Measurements from ENCODE around the gene VPS8.
"Not testable (repeated sequence)": the region's sequence is repeated elsewhere in the genome, so short reads cannot be mapped to it uniquely, and the experiment has no call there.

VPS8 gene

DNA sequence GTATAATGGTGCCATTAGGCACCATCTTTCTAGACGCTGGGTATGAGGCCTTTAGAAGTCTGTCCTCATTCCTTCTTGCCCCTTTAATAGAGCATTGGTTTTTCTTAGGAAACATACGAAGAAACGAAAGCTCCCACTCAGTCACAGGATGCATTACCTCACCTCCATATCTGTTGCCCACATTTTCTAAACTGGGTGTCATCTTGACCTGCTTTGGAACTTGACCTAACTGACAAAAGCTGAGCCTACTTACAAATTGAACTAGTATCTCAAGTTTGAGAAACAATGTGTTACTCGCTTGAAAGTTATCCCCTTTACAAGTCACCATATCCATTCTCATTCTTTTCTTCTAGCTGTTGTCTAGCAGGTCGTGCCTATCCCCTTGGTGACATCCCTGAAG, 102.7 kb downstream of the VPS8 start:
- DNase-seq (ENCODE audit: low read depth in 2 of 2): no peak

DNA sequence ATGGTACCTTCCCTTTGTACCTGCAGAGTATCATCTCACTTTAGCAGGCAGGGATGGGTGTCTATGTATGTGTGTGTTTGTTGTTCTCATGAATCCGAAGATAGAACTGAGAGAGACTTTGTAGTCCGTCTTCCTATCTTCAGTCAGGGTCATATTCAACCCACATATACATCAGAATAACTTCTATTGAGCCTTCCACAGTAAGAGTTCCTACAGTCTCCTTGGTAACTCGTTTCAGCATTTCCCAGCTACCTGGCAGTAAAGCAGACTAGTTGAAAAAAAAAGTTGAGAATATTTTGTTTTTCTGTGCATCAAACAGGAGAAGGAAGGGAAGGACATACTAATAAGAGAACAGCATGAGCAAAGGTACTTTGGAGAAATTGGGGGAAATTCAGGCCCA, 106.8 kb downstream of the VPS8 start:
- no peak for DNase-seq (ENCODE audit: low read depth in 2 of 2)

DNA sequence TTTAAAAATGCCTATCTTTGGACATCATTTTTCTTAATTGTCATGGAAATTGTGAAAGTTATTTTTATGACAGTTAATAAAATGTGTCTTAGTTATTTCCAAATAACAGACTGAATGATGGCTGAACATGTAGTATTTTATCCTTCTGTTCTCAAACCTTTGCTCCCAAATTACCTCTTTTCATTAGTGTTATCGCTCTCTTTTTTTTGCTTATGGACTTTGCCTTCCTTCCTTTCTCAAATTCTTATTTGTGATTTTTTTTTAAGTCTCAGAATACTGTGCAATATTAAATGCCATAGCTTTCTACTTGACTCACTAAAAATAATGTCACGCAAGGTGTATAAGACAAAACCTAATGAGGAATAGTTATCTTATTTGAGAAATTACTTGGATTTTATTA, 107.7 kb downstream of the VPS8 start:
- DNase-seq (ENCODE audit: low read depth in 2 of 2): no peak

DNA sequence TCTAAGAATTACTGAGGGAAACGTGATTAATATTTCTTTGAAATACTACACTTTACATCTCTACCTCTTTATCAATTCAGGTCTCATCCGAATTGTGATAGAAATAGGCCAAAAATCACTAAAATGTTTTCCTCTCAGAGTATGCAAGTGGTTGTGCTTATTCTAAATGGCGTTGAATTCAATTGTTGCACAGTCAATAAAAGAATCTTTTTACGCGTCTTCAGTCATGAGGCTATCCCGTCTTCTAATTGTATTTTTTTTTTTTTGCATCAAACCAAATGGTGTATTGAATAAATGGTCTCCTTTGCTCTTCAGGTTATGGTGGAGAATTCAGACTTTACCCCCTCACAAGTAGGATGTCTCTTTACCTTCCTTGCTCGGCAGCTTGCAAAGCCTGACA, 112.6 kb downstream of the VPS8 start:
- DNase-seq (ENCODE audit: low read depth in 2 of 2): no peak

DNA sequence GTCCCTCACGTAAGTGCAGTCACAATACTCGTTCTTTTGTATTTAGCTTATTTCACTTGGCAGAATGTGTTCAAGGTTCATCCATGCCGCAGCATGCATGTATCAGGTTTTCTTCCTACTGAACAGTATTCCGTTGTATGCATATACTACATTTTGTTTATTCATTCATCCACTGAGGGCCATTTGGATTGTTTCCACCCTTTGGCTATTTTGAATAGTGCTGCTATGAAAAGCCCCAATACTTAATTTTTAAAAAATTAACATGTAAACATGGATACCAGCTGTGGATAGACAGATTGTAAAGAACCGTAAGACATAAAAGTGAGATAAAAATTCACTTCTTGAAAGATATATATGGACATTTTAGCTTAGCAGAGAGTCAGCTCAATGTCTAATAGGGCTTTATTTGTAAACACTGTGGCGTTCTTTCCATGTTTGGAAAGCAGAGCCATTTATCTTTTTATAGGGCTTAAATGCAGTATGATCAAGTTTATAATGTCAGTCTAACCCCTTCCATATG, 115.9 kb downstream of the VPS8 start:
- no peak for DNase-seq (ENCODE audit: low read depth in 2 of 2)

DNA sequence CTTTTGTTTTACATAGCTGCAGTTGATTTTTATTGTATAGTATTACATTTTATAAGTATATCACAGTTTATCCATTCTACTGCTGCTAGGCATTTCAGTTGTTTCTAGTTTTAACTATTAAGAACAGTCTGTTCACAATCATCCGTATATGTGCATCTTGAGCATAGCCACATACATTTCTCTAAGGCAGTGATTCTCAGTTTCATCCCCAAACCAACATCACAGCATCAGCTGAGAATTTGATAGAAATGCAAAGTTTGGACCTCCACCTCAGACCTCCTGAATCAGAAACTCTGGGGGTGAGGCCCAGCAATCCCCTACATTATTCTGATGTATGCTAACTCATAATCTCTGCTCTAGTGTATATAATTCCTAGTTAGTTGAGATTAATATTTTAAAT, 120.8 kb downstream of the VPS8 start:
- DNase-seq (ENCODE audit: low read depth in 2 of 2): no peak

DNA sequence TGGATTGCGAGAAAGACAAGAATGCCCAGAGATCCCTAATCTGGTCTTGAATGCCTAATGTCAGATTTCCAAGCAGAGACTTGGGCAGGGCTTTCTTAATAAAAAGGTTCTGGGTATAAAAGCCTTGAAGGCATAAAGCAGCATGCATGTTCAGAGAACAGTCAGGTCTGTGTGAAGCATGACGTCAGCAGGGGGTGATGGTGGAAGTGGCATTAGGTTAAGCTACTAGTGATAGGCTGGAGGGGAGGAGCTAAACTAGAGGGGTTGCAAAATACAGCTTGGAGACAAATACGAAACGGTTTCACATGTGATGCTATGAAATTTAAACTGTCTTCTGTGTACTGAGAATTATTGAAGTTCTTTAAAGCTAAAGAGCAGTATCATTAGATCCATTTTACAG, 125.6 kb downstream of the VPS8 start:
- no peak for DNase-seq (ENCODE audit: low read depth in 2 of 2)

DNA sequence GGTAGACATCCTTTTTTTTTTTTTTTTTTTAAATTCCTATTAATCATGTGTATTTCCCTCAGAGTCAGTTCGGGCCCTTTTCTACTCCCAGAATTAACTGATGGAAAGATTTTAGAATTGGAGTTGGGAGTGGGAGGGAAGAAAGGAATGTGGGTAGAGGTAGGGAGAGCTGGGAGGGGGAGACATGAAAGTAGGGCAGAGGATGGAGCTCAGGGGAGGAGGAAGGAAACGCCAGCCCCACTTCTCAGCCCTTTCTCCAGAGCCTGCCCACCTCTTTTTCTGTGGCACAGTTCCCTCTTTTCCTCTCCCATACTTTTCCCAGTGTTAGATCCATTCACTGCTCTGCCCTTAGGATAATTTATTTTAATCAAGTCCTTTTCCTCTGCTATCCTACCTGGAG, 129.4 kb downstream of the VPS8 start:
- DNase-seq (ENCODE audit: low read depth in 2 of 2): no peak

DNA sequence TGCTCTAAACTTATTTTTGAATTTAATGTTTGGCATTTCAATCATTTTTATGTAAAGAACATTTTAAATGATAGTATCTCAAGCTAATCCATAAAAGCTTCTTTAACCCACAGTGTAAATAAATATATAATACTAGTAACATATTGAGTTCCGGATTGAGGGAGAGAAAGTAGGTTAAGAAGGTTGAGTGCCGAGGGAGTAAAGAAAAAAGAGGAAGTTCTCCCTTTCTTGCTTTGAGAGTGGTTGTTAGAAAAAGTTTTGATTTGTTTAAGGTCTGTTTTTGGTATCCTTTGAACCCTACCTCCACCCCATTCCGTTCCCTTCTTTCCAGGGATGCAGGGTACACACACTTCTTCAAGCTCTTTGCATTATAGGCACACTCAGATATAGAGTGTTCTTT, 130.8 kb downstream of the VPS8 start:
- no peak for DNase-seq (ENCODE audit: low read depth in 2 of 2)

DNA sequence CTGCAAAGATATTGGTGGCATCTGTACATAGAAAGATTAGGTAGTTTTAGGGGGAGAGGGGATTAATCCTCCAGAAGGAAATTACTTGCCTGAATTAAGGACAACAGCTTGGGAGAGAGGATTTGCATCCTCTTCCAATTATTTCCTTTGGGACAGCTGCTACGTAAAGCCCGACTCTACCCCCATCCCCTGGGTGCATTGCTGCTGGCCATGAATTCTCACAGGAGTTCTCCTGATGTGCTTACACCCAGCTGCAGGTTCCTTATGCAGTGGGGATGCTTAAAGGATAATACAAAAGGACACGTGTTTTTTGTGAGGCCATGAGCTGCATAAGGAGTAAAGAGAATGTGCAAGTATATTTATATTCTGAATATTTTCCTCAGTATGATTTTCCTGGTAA, 132.3 kb downstream of the VPS8 start:
- no peak for DNase-seq (ENCODE audit: low read depth in 2 of 2)

DNA sequence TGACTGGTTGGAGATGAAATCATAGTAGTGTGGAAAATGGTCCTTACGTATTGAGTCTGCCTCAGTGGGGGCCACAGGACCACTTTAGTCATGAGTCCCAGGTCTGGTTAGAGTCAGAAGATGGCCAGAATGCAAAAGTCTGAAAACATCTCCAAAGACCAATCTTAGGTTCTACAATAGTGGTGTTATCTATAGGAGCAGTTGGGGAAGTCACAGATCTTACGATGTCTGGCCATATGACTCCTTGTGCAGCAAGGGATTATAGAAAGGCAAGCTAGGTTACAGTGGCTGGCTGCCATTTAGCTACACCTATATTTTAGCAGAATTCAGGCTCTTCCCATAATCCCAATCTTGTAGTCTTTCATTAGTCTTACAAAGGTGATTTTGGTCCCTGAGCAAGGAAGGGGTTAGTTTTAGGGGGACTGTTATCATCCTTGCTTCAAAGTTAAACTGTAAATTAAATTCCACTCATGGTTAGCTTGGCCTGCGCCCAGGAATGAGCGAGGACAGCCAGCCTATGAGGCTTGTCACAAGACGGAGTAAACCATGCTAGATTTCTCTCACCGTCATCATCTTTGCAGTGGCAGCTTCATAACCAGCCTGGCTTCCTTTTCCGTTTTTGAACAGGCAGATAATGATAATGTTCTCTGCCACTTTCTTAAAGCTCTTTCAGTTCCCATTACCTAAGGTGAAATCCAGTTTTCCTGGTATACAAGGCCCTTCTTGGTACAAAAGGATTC, 134.1 kb downstream of the VPS8 start:
- DNase-seq (ENCODE audit: low read depth in 2 of 2): no peak

DNA sequence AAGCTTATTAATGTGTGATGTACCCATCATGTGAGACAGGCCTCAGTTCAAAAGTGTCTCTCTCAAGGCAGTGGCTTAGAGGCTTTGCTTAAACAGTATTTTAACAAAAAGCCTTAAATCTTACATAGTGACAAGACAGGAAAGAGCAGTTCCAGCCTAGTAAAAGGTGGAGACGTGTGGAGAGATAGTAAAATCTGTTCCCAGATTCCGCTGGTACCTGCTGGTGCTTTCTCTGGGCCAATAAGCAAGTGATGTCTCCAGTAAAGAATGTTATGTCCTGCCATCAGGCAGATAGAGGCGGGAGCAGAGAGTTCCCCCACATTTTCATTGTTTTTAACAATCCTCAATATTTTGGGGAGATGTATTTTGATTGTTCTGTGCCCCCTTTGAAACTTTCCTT, 135.0 kb downstream of the VPS8 start:
- no peak for DNase-seq (ENCODE audit: low read depth in 2 of 2)

DNA sequence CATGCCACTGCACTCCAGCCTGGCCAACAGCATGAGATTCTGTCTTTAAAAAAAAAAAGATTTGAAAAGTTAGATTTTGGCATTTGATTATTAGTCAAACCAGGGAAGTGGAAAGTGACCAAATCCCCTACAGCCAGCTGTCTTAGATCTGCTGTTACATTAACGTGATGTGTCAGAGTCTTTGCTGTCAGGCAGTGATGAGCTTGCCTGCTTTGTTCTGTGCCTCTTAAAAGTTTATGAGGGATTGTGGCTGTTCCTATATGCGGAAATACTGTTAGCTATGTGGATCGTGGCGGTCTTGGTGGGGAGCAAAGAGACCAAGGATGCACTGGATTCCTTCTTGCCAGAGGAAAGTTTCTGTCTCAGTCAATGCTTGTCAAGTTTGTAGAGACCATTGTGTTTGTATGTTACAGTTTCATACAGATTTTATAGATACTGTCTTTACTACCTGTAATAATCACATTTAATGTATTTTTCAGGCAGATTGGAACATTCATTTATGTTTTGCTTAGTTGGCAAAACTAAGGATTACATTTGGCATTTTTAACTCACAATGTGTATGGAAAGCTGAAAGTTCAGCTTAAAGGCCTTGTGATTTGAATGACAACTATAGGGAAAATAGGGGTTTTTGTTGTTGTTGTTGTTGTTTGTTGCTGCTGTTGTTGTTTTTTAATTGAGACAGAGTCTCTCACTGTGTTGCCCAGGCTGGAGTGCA, 137.4 kb downstream of the VPS8 start:
- DNase-seq (ENCODE audit: low read depth in 2 of 2): no peak

DNA sequence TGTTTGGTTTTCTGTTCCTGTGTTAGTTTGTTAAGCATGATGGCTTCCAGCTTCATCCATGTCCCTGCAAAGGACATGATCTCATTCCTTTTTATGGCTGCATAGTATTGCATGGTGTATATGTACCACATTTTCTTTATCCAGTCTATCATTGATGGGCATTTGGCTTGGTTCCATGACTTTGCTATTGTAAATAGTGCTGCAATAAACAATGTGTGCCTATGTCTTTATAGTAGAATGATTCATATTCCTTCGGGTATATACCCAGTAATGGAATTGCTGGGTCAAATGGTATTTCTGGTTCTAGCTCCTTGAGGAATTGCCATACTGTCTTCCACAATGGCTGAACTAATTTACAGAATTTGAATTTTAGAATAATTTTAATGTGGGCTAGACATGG, 138.8 kb downstream of the VPS8 start:
- not testable (repeated sequence) for DNase-seq (ENCODE audit: low read depth in 2 of 2)

DNA sequence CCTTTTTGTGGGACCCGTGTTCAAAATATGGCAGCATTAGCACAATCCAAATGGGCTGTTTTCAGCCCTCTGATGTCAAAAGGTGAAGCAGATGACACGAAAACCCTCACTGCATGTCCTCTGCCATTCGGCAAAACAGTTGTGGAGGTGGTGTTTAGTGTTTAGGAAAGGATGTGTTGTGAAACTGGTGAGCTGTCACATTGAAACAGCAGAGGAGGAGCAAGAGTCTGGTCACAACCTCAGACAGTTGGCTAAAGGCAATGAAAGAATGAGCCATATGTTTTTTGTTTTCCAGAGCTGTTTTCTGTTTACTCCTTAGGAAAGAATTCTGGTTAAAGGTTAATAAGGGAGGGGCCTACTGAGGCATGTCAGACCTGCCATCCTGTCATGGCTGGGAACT, 140.7 kb downstream of the VPS8 start:
- no peak for DNase-seq (ENCODE audit: low read depth in 2 of 2)

DNA sequence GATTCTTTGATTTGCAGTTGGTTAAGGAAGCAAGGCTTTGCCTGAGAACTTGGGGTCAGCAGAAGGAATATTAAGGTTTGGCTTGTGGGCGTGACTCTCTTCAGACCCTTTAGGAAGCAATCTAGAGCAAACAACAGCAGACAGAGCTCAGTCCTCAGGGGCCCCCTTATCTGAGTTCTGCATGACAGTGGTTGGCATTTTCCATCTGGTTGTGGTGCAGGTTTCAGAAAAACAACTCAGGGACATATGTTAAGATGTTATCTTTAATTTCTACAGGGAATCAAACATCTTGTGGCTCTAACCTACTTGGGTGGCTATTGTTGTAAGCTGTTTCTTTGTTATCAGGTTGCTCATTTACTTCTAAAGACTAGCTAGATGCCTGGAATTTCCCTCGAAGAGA, 141.4 kb downstream of the VPS8 start:
- DNase-seq (ENCODE audit: low read depth in 2 of 2): no peak

DNA sequence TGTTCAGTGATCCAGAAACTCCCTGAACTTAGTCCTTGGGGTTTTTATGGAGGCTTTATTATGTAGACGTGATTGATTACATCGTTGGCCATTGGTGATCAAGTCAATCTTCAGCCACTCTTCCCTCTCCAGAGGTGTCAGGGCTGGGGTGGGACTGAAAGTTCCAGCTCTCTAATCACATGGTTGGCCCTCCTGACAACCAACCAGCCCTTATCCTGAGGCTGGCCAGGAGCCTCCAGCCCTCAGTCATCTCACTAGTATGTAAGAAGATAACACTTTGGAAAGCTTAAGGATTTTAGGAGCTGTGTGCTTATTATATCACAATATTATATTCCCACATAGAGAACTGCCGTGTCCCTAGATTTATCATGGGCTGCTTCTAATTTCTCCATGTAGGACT, 142.3 kb downstream of the VPS8 start:
- DNase-seq (ENCODE audit: low read depth in 2 of 2): no peak

DNA sequence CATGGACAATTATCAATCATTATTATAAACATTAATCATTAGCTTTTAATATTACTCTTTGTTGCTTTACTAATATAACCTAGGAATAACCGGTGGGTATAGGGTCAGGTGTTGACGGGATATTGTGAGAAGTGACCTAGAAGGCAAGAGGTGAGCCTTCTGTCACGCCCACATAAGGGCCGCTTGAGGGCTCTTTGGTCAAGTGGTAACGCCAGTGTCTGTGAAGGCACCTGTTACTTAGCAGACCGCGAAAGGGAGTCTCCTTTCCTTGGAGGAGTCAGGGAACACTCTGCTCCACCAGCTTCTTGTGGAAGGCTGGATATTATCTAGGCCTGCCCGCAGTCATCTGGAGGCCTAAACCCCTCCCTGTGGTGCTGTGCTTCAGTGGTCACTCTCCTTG, 142.9 kb downstream of the VPS8 start:
- DNase-seq (ENCODE audit: low read depth in 2 of 2): not testable (repeated sequence)

DNA sequence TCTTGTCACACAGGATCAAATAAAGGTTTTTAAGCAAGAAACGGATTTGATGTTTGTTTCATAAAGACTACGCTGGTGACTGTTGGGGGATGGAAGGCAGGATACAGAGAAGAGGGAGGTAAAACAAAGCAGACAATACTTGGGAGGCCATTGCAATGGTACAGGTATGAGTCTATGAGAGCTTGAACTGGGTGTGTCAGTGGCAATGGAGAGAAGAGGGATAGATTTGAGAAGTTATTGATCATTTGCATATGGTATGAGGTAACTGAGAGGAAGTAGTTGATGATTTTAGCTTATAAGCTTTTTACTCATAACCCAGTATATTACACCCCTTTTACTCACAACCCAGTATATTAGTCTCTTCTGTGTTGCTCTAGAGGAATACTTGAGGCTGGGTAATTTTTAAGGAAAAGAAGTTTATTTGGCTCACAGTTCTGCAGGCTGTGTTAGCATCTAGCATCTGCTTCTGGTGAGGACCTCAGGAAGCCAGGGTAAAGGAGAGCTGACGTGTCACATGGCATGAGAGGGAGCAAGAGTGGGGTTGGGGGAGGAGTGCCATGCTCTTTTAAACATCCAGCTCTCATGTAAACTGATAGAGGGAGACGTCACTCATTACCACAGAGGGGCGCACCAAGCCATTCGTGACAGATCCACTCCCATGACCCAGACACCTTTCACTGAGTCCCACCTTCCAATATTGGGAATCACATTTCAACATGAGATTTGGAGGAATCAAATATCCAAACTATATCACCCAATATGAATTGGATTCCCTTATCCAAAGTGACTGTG, 153.9 kb downstream of the VPS8 start:
- no peak for DNase-seq (ENCODE audit: low read depth in 2 of 2)

DNA sequence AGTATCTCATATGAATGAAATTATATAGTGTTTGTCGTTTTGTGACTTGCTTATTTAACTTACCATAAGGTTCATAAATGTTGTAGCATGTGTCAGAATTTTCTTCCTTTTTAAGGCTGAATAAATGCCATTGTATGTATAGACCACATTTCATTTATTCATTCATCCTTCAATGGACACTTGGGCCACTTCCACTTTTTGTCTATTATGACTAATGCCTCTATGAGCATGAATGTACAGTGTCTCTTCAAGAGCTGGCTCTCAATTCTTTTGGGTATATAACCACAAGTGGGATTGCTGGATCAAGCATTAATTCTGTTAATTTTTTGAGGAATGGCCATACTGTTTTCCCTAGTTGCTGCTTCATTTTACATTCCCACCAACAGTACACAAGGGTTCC, 156.1 kb downstream of the VPS8 start:
- DNase-seq (ENCODE audit: low read depth in 2 of 2): no peak

DNA sequence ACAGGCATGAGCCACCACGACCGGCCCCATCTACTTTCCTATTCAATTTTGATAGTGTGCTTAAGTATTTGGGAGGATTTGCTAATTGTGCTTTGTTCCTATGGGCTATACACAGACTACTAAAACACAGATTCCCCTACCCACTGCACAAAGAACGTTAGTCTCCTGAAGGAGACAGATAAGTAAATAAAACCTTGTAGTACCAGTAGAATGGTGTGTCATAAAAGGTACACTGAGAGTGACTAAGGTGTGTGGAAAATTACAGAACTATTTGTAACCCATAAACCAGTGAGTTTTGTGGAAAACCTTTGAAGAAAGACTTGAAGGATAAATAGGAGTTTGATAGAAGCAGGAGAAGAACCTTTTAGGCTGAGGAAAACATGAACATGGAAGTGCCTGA, 158.2 kb downstream of the VPS8 start:
- DNase-seq (ENCODE audit: low read depth in 2 of 2): no peak

DNA sequence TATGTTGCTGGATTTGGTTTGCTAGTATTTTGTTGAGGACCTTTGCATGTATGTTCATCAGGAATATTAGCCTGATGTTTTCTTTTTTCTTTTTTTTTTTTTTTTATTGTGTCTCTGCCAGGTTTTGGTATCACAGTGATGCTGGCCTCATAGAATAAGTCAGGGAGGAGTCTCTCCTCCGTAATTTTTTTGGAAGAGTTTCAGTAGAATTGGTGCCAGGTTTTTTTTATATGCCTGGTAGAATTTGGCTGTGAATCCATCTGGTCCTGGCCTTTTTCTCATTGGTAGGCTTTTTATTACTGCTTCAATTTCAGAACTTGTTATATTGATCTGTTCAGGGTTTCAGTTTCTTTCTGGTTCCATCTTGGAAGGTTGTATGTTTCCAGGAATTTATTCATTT, 165.8 kb downstream of the VPS8 start:
- DNase-seq (ENCODE audit: low read depth in 2 of 2): no peak

DNA sequence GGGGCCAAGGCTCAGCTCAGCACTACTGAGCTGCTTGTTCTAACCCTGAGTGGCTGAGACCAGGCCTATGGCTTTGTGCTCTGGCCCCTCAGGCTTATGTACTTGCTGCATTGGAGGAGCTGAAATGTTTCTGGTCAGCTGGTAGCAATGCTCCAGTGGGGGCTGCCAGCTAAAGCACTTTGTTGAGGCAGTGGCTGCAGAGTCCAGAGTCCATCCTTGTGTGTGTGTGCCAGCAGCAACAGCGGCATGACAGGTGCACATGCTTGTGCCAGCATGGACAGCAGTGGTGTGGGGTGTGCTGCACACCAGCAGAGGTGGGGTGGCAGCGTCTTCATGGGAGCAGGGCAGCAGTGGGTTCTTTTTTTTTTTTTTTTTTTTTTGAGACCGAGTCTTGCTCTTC, 169.1 kb downstream of the VPS8 start:
- no peak for DNase-seq (ENCODE audit: low read depth in 2 of 2)

All from fibroblast of skin of left quadriceps (primary cell).